ENCODE data around the gene PARD3. TPM values are rescaled to one million over a fixed set of nuclear protein-coding genes. Genes with fewer than 3 reads are reported as not detected.
A peak's percentile ranks its signal among the peaks of the same experiment; 100 is the strongest.

Gene PARD3
- total RNA-seq, 1 donor from 2014 or later = 51.2 TPM

- no peak for DNase-seq (ENCODE audit: low read depth, low spot score)
- H3K4me3 Mint-ChIP-seq = no peak overlapping the region
- H3K36me3 Mint-ChIP-seq (ENCODE audit: low read depth) = peaks cover 7% of the 10 kb centered on the region
- H3K9me3 Mint-ChIP-seq = peaks cover 3% of the 10 kb centered on the region
- H3K4me1 Mint-ChIP-seq = peaks cover 7% of the 10 kb centered on the region
- TF ChIP-seq CTCF (conservative IDR thresholded peaks at IDR 0.05) = no peak
- H3K27me3 Mint-ChIP-seq (ENCODE audit: low read depth) = no peaks in the 10 kb centered on the region
- no peak overlapping the region for H3K27ac Mint-ChIP-seq (ENCODE audit: unreplicated experiment)
Observed at GRCh38 chr10:34513636-34514035, 301.5 kb downstream of the PARD3 start.

GRCh38 chr10:34507217-34507616, 307.9 kb downstream of the PARD3 start:
- no peak for DNase-seq (ENCODE audit: low read depth, low spot score)
- no peak for TF ChIP-seq CTCF (conservative IDR thresholded peaks at IDR 0.05)
- Mint-ChIP-seq H3K27ac (ENCODE audit: unreplicated experiment) (peak overlapping the region; percentile 15), H3K27me3 (ENCODE audit: low read depth) (no peaks in the 10 kb centered on the region), H3K4me1 (peaks cover 44% of the 10 kb centered on the region), H3K9me3 (peaks cover 3% of the 10 kb centered on the region), H3K36me3 (ENCODE audit: low read depth) (no peaks in the 10 kb centered on the region), H3K4me3 (peak overlapping the region; percentile 10)

- Mint-ChIP-seq H3K27ac (ENCODE audit: unreplicated experiment) (no peak overlapping the region), H3K36me3 (ENCODE audit: low read depth) (no peaks in the 10 kb centered on the region)
Observed at GRCh38 chr10:34506786-34507185, 308.3 kb downstream of the PARD3 start.

GRCh38 chr10:34505338-34505737, 309.8 kb downstream of the PARD3 start:
- Mint-ChIP-seq H3K36me3 (ENCODE audit: low read depth) (no peaks in the 10 kb centered on the region), H3K4me1 (peaks cover 44% of the 10 kb centered on the region), H3K27ac (ENCODE audit: unreplicated experiment) (peak overlapping the region; percentile 13), H3K9me3 (peaks cover 3% of the 10 kb centered on the region), H3K4me3 (no peak overlapping the region), H3K27me3 (ENCODE audit: low read depth) (no peaks in the 10 kb centered on the region)
- no peak for TF ChIP-seq CTCF (conservative IDR thresholded peaks at IDR 0.05)
- no peak for DNase-seq (ENCODE audit: low read depth, low spot score)

More at GRCh38 chr10:34506786-34507185, 308.3 kb downstream of the PARD3 start:
- H3K4me1 Mint-ChIP-seq = peaks cover 44% of the 10 kb centered on the region
- peaks cover 3% of the 10 kb centered on the region for H3K9me3 Mint-ChIP-seq
- no peaks in the 10 kb centered on the region for H3K27me3 Mint-ChIP-seq (ENCODE audit: low read depth)
- TF ChIP-seq CTCF (conservative IDR thresholded peaks at IDR 0.05) = no peak
- H3K4me3 Mint-ChIP-seq = no peak overlapping the region
- DNase-seq (ENCODE audit: low read depth, low spot score) = no peak

- no peak for DNase-seq (ENCODE audit: low read depth, low spot score)
- TF ChIP-seq CTCF (conservative IDR thresholded peaks at IDR 0.05) = no peak
- Mint-ChIP-seq H3K27ac (ENCODE audit: unreplicated experiment) (no peak overlapping the region), H3K4me1 (peaks cover 39% of the 10 kb centered on the region), H3K27me3 (ENCODE audit: low read depth) (no peaks in the 10 kb centered on the region), H3K36me3 (ENCODE audit: low read depth) (no peaks in the 10 kb centered on the region), H3K4me3 (no peak overlapping the region), H3K9me3 (peaks cover 3% of the 10 kb centered on the region)
Observed at GRCh38 chr10:34504534-34504933, 310.6 kb downstream of the PARD3 start.

- Mint-ChIP-seq H3K4me1 (peaks cover 37% of the 10 kb centered on the region), H3K4me3 (no peak overlapping the region), H3K9me3 (peaks cover 3% of the 10 kb centered on the region), H3K36me3 (ENCODE audit: low read depth) (no peaks in the 10 kb centered on the region), H3K27ac (ENCODE audit: unreplicated experiment) (no peak overlapping the region), H3K27me3 (ENCODE audit: low read depth) (no peaks in the 10 kb centered on the region)
- no peak for DNase-seq (ENCODE audit: low read depth, low spot score)
- TF ChIP-seq CTCF (conservative IDR thresholded peaks at IDR 0.05) = no peak
Observed at GRCh38 chr10:34503704-34504103, 311.4 kb downstream of the PARD3 start.

Data from neural crest cell (in vitro differentiated cells).